Cardiac fibroblast (primary cell): ENCODE results near the gene TMEM185A.
"Not testable (repeated sequence)": the region's sequence is repeated elsewhere in the genome, so short reads cannot be mapped to it uniquely, and the experiment has no call there.

Source experiments
- DNase-seq, 2 donors: peaks; one replicate each; pipeline versions ENCODE4 v3.0.0 to v3.0.0-alpha.2; 2010; ENCODE audit warnings: low read depth in 2 of 2
- H3K4me3 ChIP-seq, 2 donors: replicated peaks in 1 of 2; 1 replicate in 1 of 2; 2 replicates in 1 of 2; pipeline ENCODE4 v1.5.1; 2011; ENCODE audit warnings: low read depth in 2 of 2, low read length in 2 of 2, mild to moderate bottlenecking in 2 of 2, moderate library complexity in 1 of 2
- CTCF ChIP-seq: IDR thresholded peaks from one replicate; pipeline ENCODE4 v1.5.1; 2011; ENCODE audit warnings: low read depth, mild to moderate bottlenecking, low read length, inconsistent platforms

TMEM185A gene

GRCh38 chrX:149572743-149573142 lies 58.8 kb downstream of the TMEM185A start:
- no peak overlapping the region for H3K4me3 ChIP-seq
- no peak for TF ChIP-seq CTCF
- DNase-seq, result peak in 1 of 2 donors; percentile 5

DNA sequence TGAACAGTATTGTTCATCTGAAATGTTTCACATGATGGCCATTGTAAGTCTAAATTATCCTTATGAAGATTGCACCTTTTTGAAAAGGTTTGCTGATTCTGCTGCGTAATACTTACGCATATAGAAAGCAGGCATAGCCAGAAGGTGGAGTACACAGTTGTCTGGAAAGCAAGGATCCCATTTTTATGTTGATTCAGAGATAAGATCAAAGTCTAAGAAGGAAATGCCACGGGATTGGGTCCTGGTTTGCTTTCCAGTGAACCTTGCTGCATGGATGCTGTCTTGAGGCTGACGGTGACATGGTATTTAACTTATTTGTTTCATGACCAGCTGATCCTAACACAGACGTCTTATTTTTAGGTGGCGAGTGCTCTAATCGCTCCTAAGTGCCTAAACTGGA lies 59.8 kb downstream of the TMEM185A start:
- DNase-seq, result no peak
- no peak for TF ChIP-seq CTCF
- no peak overlapping the region for H3K4me3 ChIP-seq

GRCh38 chrX:149570668-149571067 lies 60.9 kb downstream of the TMEM185A start:
- TF ChIP-seq CTCF, result no peak
- DNase-seq, result peak; percentile 36 to 65
- no peak overlapping the region for H3K4me3 ChIP-seq

DNA sequence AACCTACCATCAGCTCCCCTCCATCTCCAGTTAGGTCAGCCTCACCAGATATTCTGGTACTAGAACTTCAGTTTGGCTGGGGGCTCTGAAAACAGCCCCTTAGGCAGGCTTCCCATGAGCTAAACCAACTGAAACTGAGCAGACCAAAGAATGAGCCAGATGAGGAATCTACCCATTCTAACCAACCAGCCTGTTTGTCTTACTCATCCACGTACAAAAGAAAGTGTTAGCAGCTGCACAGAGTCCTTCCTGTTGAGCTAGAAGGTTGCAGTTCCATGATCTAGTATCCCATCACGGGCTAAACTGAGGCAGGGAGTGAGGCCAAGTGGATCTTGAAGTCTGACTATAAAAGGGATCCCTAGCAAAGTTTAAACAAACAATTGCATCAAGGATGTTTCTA lies 61.8 kb downstream of the TMEM185A start:
- H3K4me3 ChIP-seq, result no peak overlapping the region
- TF ChIP-seq CTCF, result no peak
- no peak for DNase-seq

DNA sequence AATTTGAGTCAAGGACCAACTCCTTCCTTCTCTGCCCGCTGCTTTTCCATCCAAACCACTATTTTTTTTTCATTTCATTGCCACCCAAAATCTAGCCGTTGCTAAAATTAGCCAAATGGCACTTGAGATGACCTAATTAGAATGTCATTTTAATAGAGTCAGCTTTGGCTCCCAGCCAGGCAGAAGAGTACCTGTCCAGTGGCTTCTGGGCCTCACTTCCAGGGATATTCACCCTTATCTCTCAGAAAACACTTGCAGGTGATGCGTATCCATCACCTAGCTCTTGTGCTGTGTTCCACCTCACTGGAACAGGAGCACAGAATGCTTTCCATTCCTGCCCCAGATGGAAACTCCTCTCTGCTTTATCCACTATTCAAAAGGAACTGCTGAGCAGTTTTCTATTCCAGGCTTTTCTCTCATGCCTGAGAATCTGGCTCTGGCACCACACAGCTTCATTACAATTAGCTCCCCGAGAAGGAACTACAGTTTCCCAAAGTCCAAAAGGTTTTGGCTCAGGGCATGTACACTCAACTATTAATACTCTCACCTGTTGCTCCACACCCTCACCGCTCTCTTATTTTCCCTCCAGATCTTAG lies 62.8 kb downstream of the TMEM185A start:
- no peak for TF ChIP-seq CTCF
- no peak for DNase-seq
- H3K4me3 ChIP-seq, result no peak overlapping the region

GRCh38 chrX:149567621-149568417 lies 63.8 kb downstream of the TMEM185A start:
- DNase-seq, result no peak
- TF ChIP-seq CTCF, result no peak
- H3K4me3 ChIP-seq, result no peak overlapping the region

DNA sequence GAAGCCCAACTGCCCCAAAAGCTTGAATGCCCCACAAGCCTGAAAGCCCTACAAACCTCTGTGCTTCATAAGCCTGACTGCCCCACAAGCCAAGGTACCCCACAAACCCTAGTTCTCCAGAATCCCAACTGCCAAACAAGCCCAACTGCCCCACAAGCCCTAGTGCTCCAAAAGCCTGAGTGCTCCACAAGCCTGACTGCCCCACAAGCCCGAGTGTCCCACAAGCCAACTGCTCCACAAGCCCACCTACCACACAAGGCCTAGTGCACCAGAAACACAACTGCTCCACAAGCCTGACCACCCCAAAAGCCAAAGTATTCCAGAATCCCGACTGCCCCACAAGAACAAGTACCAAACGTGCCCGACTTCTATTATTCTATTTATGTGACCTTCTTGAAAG lies 68.2 kb downstream of the TMEM185A start:
- DNase-seq, result no peak
- no peak for TF ChIP-seq CTCF
- no peak overlapping the region for H3K4me3 ChIP-seq

DNA sequence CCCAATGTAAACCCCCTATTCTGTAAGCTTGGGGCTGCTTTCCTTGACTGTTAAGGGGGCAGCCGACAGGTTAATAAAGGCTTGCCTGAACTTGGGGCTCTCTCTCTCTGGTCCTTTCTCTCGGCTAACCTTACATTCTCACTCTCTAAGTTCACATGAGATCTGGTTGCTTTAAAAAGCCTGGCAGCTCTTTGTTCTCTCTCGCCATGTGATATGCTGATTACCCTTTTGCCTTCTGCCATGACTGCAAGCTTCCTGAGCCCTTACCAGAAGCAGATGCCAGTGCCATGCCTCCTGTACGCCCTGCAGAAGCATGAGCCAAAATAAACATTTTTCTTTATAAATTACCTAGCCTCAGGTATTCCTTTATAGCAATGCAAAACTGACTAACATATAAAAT lies 76.3 kb downstream of the TMEM185A start:
- DNase-seq, H3K4me3 ChIP-seq: not testable (repeated sequence)

DNA sequence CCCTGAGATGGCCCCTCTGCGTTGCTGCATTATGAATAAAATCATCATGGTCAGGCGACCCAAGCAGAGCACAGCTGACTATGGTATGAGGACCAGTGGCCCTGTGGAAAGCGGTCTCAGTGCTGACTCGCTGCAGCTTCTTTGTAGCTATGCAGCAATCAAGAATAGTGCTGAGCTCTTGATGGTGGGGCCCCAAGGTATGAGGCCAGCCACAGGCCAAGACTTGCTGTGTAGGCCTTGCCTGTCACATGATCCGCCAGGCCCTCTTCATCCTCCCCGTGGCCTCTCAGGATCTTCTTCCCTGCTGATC lies 79.7 kb downstream of the TMEM185A start:
- DNase-seq, H3K4me3 ChIP-seq: not testable (repeated sequence)

GRCh38 chrX:149551245-149551938 lies 80.2 kb downstream of the TMEM185A start:
- not testable (repeated sequence) for DNase-seq

More at GRCh38 chrX:149551245-149551938, 80.2 kb downstream of the TMEM185A start:
- not testable (repeated sequence) for H3K4me3 ChIP-seq
